Measurements from ENCODE around the gene OR10D3.

DNA sequence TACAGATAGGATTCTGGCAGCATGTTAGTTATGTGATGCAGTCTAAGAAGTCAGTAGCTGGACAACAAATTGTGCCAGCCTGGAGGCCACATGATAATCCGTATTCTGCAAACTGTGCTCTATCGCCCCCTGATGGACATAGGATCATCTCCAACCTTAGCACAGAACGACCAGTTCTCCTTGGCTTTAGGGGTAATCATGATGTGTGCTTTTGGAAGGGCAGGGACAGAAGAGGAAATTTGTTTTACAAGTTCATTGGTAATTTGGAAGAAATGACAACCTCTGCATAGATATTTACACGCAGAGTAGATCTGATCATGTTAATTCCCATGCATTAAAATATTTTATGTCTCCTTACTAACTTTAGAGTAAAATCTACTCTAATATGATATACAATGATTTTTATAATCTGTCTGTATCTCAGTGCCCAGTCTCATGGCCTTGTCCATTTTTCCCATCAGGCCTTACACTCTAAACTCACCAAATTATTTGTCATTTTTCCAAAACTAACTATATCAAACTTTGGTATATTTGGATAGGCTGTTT lies 12.1 kb downstream of the OR10D3 start:
- TF ChIP-seq CTCF (IDR thresholded peaks at IDR 0.05; ENCODE audit: low read length) (peak; percentile 86), EZH2phosphoT487 (IDR thresholded peaks at IDR 0.05; ENCODE audit: low read length) (no peak), EZH2 (optimal IDR thresholded peaks at IDR 0.05; ENCODE audit: low read depth, low read length) (no peak)
